Chondrocyte (in vitro differentiated cells): ENCODE data around the gene MARS2. TPM values are rescaled to one million over a fixed set of nuclear protein-coding genes. Genes with fewer than 3 reads are reported as not detected.

Source experiments
- DNase-seq: peaks from one replicate; pipeline ENCODE4 v3.0.0; 2021; ENCODE audit warnings: mixed read lengths, low spot score
- H3K27ac Mint-ChIP-seq: one replicate; pipeline ENCODE4 v1.8.0; 2021; ENCODE audit warnings: mild to moderate bottlenecking, moderate library complexity, mixed read lengths; ENCODE audit not compliant: unreplicated experiment
- H3K27me3 Mint-ChIP-seq: 2 replicates; pipeline ENCODE4 v1.8.0; 2021; ENCODE audit warnings: low read depth, mixed read lengths
- H3K36me3 Mint-ChIP-seq: 2 replicates; pipeline ENCODE4 v1.8.0; 2021; ENCODE audit warnings: low read depth, mixed read lengths
- H3K4me1 Mint-ChIP-seq: 2 replicates; pipeline ENCODE4 v1.8.0; 2021; ENCODE audit warnings: low read depth, mild to moderate bottlenecking, mixed read lengths
- H3K4me3 Mint-ChIP-seq: one replicate; pipeline ENCODE4 v1.8.0; 2021; ENCODE audit warnings: mild to moderate bottlenecking, moderate library complexity, mixed read lengths; ENCODE audit not compliant: unreplicated experiment
- H3K9me3 Mint-ChIP-seq: 2 replicates; pipeline ENCODE4 v1.8.0; 2021; ENCODE audit warnings: low read depth, mixed read lengths
- long read RNA-seq: library from polyadenylated mRNA; stranded (forward); transcript quantifications from one replicate; pipeline ENCODE4 v2.0.0, GENCODE V29; 2021
- total RNA-seq: library from RNA; stranded (reverse); gene quantifications from 3 replicates; pipeline ENCODE4 v1.2.1, GENCODE V29; 2021
- TF ChIP-seq, protein P1 (sequence below): fragments of 200-600 bp; sonication (generic); IDR thresholded peaks from 2 replicates; pipeline ENCODE4 v1.5.0; 2021; ENCODE audit warnings: antibody characterized with exemption, mild to moderate bottlenecking, moderate library complexity

MARS2 gene
- 2.9 to 4.0 TPM (median 3.1 TPM) in 3 replicates for total RNA-seq
- long read RNA-seq = 0 reads

DNA sequence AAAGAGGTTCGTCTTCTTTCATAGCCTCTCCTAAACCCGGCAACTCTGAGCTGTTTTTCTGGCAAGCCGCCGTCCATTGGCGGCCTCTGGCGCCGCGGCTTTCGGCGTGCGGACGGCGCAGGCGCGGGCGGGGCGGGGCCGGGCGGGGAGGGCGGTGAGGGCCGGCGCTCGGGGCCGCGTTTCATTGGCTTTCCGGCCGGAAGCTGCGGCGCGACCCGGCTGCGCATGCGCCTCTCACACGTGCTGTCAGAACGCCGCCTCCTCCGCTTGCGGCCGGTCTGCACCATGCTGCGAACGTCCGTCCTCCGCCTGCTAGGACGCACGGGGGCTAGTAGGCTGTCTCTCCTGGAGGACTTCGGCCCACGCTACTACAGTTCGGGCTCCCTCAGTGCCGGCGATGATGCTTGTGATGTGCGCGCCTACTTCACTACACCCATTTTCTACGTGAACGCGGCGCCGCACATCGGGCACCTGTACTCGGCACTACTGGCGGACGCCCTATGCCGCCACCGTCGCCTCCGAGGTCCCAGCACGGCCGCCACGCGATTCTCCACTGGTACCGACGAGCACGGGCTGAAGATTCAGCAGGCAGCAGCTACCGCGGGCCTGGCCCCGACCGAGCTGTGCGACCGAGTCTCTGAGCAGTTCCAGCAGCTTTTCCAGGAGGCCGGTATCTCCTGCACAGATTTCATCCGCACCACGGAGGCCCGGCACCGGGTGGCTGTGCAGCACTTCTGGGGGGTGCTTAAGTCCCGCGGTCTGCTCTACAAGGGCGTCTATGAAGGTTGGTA lies at the start of gene MARS2:
Gene MARS2 (plus strand): TSS at position 249 of the 791 bp plus-strand sequence. CDS start 37 bp downstream, at position 286.
- Mint-ChIP-seq H3K36me3 (peaks cover 1% of the 10 kb centered on the region), H3K27me3 (no peaks in the 10 kb centered on the region), H3K4me3 (peak within 1 kb of the TSS; percentile 94), H3K4me1 (peaks cover 43% of the 10 kb centered on the region), H3K9me3 (no peaks in the 10 kb centered on the region), H3K27ac (peak within 1 kb of the TSS; percentile 90)
- peak; percentile 94 for DNase-seq
- TF ChIP-seq, protein P1, sequence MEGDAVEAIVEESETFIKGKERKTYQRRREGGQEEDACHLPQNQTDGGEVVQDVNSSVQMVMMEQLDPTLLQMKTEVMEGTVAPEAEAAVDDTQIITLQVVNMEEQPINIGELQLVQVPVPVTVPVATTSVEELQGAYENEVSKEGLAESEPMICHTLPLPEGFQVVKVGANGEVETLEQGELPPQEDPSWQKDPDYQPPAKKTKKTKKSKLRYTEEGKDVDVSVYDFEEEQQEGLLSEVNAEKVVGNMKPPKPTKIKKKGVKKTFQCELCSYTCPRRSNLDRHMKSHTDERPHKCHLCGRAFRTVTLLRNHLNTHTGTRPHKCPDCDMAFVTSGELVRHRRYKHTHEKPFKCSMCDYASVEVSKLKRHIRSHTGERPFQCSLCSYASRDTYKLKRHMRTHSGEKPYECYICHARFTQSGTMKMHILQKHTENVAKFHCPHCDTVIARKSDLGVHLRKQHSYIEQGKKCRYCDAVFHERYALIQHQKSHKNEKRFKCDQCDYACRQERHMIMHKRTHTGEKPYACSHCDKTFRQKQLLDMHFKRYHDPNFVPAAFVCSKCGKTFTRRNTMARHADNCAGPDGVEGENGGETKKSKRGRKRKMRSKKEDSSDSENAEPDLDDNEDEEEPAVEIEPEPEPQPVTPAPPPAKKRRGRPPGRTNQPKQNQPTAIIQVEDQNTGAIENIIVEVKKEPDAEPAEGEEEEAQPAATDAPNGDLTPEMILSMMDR = no peak

DNA sequence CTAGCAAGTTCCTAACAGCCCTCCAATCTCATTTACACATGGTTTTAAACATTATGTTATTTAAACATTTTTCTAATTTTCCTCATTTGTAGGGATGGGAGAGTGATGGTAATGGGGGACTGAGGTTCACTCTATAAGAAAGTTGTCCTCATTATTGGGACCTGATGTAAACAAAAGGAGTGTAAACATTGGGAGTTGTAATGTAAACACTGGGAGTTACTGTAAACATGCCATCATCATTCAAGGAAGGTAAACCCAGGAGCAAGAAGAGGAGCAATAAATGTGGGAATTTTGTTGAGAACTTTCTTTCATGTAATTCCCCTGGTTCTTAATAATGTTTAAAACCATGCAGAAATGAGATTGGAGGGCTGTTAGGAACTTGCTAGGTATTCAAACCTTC lies 47.6 kb upstream of the MARS2 start:
- no peaks in the 10 kb centered on the region for H3K4me1 Mint-ChIP-seq
- peaks cover 6% of the 10 kb centered on the region for H3K36me3 Mint-ChIP-seq
- H3K27me3 Mint-ChIP-seq = no peaks in the 10 kb centered on the region
- H3K4me3 Mint-ChIP-seq = no peak overlapping the region
- no peak for DNase-seq
- TF ChIP-seq, protein P1 = no peak
- no peak overlapping the region for H3K27ac Mint-ChIP-seq
- peaks cover 9% of the 10 kb centered on the region for H3K9me3 Mint-ChIP-seq

DNA sequence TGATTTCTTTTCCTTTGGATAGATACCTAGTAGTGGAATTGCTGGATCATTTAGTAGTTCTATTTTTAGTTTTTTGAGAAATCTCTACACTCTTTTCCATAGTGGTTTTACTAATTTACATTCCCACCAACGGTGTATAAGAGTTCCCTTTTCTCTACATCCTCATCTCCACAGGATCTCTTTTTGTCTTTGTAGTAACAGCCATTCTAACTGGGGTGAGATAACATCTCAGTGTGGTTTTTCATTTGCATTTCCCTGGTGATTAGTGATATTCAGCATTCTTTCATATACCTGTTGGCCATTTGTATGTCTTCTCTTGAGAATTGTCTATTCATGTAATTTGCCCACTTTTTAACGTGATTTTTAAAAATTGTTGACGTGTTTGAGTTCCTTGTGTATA lies 43.5 kb upstream of the MARS2 start:
- Mint-ChIP-seq H3K4me3 (no peak overlapping the region), H3K4me1 (no peaks in the 10 kb centered on the region), H3K27me3 (no peaks in the 10 kb centered on the region), H3K27ac (no peak overlapping the region), H3K36me3 (peaks cover 16% of the 10 kb centered on the region), H3K9me3 (peaks cover 35% of the 10 kb centered on the region)
- DNase-seq = no peak
- TF ChIP-seq, protein P1 = no peak

DNA sequence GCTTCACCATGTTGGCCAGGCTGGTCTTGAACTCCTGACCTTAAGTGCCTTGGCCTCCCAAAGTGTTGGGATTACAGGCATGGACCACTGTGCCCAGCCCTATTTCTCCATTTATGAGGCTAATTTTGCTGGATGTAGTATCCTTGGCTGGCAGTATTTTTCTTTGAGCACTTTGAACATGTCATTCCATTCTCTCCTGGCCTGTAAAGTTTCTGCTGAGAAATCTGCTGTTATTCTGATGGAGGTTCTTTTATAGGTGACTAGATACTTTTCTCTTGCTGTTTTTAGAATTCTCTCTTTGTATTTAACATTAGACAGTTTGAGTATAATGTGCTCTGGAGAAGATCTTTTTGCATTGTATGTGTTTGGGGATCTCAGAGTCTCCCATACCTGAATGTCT lies 38.9 kb upstream of the MARS2 start:
- DNase-seq = no peak
- peaks cover 28% of the 10 kb centered on the region for H3K36me3 Mint-ChIP-seq
- TF ChIP-seq, protein P1 = no peak
- no peaks in the 10 kb centered on the region for H3K27me3 Mint-ChIP-seq
- peaks cover 45% of the 10 kb centered on the region for H3K9me3 Mint-ChIP-seq
- H3K4me3 Mint-ChIP-seq = no peak overlapping the region
- no peak overlapping the region for H3K27ac Mint-ChIP-seq
- peaks cover 28% of the 10 kb centered on the region for H3K4me1 Mint-ChIP-seq

DNA sequence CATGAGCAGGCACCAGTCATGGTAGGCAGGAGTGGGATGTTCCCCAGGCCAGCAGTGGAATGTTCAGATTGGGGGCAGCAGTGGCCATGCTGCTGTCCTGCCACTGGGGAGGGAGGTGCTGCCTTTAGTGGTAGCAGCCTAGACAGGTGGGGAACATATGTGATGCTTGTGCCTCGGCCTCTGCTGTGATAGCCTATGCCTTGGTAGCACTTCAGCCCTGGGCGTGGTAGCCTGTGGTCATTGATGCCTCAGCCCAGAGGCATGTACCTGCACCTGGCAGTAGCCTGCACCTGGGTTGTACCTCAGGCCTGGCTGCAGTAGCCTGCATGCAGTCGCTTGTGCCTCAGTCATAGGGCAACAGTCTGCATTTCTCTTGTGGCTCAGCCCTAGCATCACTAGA lies 36.9 kb upstream of the MARS2 start:
- no peaks in the 10 kb centered on the region for H3K27me3 Mint-ChIP-seq
- H3K27ac Mint-ChIP-seq = no peak overlapping the region
- H3K9me3 Mint-ChIP-seq = peaks cover 30% of the 10 kb centered on the region
- H3K4me3 Mint-ChIP-seq = no peak overlapping the region
- peaks cover 28% of the 10 kb centered on the region for H3K36me3 Mint-ChIP-seq
- DNase-seq = no peak
- H3K4me1 Mint-ChIP-seq = peaks cover 40% of the 10 kb centered on the region
- TF ChIP-seq, protein P1 = no peak
